GM12874 (cell line): ENCODE measurements around the gene SUCLG2.

Experiments used
- TF ChIP-seq, protein P1 (sequence below): IDR thresholded peaks from 2 replicates; pipeline ENCODE4 v1.5.1; 2011; ENCODE audit warnings: low read depth, mild to moderate bottlenecking, control low read depth, low read length, moderate library complexity; ENCODE audit not compliant: insufficient read depth

Gene SUCLG2

DNA sequence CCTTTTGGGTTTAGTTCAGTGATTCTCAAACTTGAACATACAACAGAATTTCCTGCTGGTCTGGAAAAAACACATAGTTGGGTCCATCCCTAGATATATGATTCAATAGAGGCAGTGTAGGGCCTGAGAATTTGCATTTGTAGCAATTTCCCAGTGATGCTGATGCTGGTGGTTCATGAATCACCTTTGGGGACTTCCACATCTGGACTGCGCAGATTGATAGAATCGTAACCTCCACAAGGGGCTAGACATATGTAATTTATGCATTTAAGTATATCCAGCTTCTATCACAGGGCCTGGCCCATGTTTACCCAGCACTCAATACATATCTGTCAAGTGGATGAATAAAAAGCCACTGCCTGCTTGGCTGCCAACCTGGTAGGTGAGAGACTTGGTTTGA lies 33.8 kb upstream of the SUCLG2 start:
- TF ChIP-seq, protein P1, sequence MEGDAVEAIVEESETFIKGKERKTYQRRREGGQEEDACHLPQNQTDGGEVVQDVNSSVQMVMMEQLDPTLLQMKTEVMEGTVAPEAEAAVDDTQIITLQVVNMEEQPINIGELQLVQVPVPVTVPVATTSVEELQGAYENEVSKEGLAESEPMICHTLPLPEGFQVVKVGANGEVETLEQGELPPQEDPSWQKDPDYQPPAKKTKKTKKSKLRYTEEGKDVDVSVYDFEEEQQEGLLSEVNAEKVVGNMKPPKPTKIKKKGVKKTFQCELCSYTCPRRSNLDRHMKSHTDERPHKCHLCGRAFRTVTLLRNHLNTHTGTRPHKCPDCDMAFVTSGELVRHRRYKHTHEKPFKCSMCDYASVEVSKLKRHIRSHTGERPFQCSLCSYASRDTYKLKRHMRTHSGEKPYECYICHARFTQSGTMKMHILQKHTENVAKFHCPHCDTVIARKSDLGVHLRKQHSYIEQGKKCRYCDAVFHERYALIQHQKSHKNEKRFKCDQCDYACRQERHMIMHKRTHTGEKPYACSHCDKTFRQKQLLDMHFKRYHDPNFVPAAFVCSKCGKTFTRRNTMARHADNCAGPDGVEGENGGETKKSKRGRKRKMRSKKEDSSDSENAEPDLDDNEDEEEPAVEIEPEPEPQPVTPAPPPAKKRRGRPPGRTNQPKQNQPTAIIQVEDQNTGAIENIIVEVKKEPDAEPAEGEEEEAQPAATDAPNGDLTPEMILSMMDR = no peak

DNA sequence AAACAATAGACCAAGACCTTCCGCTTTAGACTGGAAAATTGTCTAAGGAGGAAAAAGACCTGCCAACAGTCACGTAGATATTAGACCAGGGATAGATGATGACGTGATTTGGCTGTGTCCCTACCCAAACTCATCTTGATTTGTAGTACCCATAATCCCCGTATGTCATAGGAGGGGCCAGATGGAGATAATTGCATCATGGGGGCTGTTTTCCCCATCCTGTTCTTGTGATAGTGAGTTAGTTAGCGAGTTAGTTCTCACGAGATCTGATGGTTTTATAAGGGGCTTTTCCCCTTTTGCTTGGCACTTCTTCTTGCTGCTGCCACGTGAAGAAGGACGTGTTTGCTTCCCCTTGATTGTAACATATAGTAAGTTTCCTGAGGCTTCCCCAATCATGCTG lies 31.7 kb upstream of the SUCLG2 start:
- TF ChIP-seq, protein P1 = no peak

DNA sequence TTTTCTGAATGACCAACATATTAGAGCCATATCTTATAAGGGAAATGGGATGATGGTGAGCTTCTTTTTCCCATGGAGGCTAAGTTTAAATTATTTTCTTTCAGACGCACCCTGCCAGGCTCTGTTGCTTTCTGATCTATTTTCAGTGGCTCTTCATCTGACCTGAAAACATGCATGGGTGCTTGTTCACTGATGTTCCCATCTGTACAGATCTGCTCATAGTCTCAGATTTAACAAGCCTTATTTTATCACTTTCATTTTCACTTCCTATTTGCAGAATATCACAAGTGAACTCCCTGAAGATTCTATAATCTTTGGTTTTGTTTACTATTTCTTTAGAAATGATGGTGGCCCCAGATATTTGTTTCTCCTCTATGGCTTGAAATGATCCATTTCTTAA lies 31.1 kb upstream of the SUCLG2 start:
- TF ChIP-seq, protein P1 = no peak

DNA sequence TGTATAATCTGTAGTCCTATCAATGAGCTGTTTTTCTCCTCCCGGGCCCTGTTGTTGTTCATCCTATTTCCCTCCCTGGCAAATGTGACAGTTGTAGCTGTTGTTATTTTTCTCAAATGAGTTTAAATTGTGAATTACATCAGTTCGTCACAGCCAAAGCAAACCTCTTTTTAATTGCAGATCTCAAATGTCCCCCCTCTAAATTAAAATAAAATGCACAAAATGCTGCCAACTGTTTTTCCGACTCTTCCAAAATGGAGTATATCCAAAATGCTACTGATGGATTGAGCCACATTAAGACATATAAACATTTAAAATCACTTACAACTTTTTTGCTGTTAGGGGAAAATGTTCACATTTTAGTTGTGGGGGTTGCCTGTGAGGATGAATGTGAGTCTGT lies 29.8 kb upstream of the SUCLG2 start:
- TF ChIP-seq, protein P1 = no peak

DNA sequence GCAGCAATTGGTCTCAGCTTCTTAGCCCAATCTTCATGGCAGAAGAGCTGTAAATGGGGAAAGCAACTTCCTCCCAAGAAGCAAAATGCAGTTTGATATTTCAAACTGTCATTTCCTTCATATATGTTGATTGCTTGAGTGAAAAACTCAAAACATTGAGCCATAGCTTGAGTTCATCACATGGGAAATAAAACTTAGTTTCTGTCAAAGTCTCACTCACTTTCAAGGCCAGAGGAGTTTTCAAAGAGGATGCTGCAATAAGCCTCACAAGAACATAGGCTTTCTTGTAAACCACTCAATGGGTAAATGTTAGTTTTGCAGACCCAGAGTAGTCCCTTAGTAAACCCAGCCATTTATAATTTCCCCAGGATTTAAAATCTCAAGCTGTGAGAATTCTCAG lies 29.1 kb upstream of the SUCLG2 start:
- TF ChIP-seq, protein P1 = no peak

DNA sequence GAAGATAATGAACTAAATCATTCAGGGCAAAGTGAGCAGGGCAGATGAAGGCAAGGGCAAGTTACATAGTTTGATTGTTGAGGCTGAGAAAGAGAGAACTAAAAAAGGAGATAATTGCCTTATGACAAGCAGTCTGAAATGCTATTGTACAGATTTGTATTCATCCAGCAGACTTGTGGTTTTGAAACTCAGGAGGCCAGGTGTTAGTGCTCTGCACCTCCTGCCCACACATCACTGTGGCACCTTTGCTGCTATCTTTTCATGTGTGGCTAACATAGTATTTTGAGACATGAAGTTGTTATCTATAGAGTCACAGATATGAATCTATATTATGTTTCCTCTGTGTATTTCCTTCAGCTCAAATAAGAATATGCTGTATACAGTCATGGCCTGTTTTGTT lies 24.3 kb upstream of the SUCLG2 start:
- TF ChIP-seq, protein P1 = no peak

DNA sequence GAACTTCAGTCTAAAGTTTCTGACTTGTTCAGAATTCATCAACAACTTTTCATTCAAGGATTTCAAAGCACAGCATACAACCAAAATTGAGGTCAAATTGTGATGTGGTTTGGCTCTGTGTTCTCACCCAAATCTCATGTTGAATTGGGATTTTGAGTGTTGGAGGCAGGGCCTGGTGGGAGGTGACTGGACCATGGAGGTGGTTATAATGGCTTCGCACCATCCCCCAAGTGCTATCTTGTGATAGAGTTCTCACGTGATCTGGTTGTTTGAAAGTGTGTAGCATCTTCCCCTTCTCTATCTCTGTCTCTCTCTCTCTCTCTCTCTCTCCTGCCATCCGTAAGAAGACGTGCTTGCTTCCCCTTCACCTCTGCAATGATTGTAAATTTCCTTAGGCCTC lies 19.6 kb upstream of the SUCLG2 start:
- TF ChIP-seq, protein P1 = no peak

DNA sequence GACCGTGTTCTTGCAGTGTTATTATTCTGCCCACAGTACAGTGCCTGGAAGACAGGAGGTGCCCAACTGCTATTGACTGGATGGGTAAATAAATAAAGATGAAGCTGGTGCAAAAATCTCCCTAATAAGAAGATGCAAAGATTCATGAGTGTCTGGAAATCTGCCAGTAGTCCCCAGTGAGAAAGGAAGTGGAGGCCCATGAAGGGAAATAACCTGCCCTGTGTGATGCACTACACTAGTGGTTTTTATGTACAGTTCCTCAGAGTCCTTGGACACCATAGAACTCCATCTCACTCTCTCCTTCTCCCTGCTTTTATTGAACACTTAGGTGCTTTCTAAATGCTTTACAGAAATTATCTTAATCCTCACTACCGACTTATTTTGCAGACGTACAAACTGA lies 8.3 kb upstream of the SUCLG2 start:
- TF ChIP-seq, protein P1 = no peak
